Neural cell (in vitro differentiated cells): ENCODE data around the gene DIPK1C.

Experiments
- CTCF ChIP-seq: fragments of 450-650 bp; IDR thresholded peaks from 2 replicates; pipeline ENCODE4 v1.5.1; 2014; ENCODE audit warnings: antibody characterized with exemption, mild to moderate bottlenecking, moderate library complexity; ENCODE audit not compliant: poor library complexity, severe bottlenecking
- EP300 ChIP-seq: fragments of 450-650 bp; conservative IDR thresholded peaks from 2 replicates; pipeline ENCODE4 v1.6.1; 2014; ENCODE audit warnings: antibody characterized with exemption, mild to moderate bottlenecking, moderate library complexity; ENCODE audit not compliant: poor library complexity, severe bottlenecking
- EZH2 ChIP-seq: fragments of 200-600, 300-800 bp; shearing (Covaris generic), sonication (generic); IDR thresholded peaks from 2 replicates; pipeline ENCODE4 v1.6.1; 2014; ENCODE audit warnings: antibody characterized with exemption, low read length, borderline replicate concordance, mild to moderate bottlenecking; ENCODE audit not compliant: insufficient read depth, poor library complexity, severe bottlenecking
- POLR2AphosphoS5 ChIP-seq: IDR thresholded peaks from 2 replicates; pipeline ENCODE4 v1.6.1; 2012
- RAD21 ChIP-seq: fragments of 450-650 bp; conservative IDR thresholded peaks from 2 replicates; pipeline ENCODE4 v1.6.1; 2014; ENCODE audit warnings: antibody characterized with exemption, mild to moderate bottlenecking, moderate library complexity
- REST ChIP-seq: IDR thresholded peaks from 2 replicates; pipeline ENCODE4 v1.6.1; 2012; ENCODE audit warnings: borderline replicate concordance
- SMC3 ChIP-seq: fragments of 450-650 bp; conservative IDR thresholded peaks from 2 replicates; pipeline ENCODE4 v1.6.1; 2014; ENCODE audit warnings: antibody characterized with exemption, mild to moderate bottlenecking, moderate library complexity; ENCODE audit not compliant: poor library complexity
- TAF1 ChIP-seq: IDR thresholded peaks from 2 replicates; pipeline ENCODE4 v1.6.1; 2012; ENCODE audit warnings: low read depth

- TF ChIP-seq CTCF (no peak), SMC3 (no peak), REST (no peak), RAD21 (no peak), TAF1 (no peak), POLR2AphosphoS5 (no peak), EZH2 (no peak), EP300 (no peak)
These were observed 31.8 kb upstream of the DIPK1C start for GRCh38 chr18:74488864-74489263.
